ENCODE data around the gene ATRIP. TPM values are rescaled to one million over a fixed set of nuclear protein-coding genes. Genes with fewer than 3 reads are reported as not detected.
A peak's percentile ranks its signal among the peaks of the same experiment; 100 is the strongest.

Gene ATRIP
- total RNA-seq (2013; cell fraction: nucleolus; rRNA removed): 19.6 and 19.8 TPM in 2 replicates
- 14.5 and 15.0 TPM in 2 replicates for total RNA-seq (2014; rRNA removed)
- total RNA-seq (2014; rRNA removed; fragmentation: Illumina TruSeq; extraction: Trizol): 11.5 and 13.4 TPM in 2 replicates
- 13.2 and 13.6 TPM in 2 replicates for total RNA-seq (2021)
- 2.6 TPM for polyA plus RNA-seq (2011; ENCODE audit: low read depth)
- 8.4 and 11.6 TPM in 2 replicates for polyA plus RNA-seq (2011; rRNA removed)
- polyA plus RNA-seq (2011; cell fraction: cytosol; rRNA removed): 10.6 and 12.7 TPM in 2 replicates
- 26.2 and 28.8 TPM in 2 replicates for polyA plus RNA-seq (2011; cell fraction: nucleus; rRNA removed)
- polyA plus RNA-seq (2012): 4.4 and 6.3 TPM in 2 replicates
- polyA plus RNA-seq (2014; fragmentation: Illumina TruSeq; extraction: Trizol): 16.0 and 18.9 TPM in 2 replicates
- polyA plus RNA-seq (2014; fragmentation: Nextera tagmentation; extraction: Ambion mirVana): 1 to 10 TPM; 1.4 to 2.4 TPM
- polyA plus RNA-seq (2014; rRNA removed): 9.7 and 10.3 TPM in 2 replicates
- polyA plus RNA-seq (2016; fragmentation: Nextera tagmentation; extraction: Ambion mirVana): 10 to 100 TPM in 1 of 2 experiments, 1 to 10 TPM in 1; 9.5 to 10.5 TPM
- polyA minus RNA-seq (2011; rRNA and poly(A)+ RNA removed): 14.6 and 17.2 TPM in 2 replicates
- 4.8 and 6.0 TPM in 2 replicates for polyA minus RNA-seq (2011; cell fraction: cytosol; rRNA and poly(A)+ RNA removed)
- polyA minus RNA-seq (2011; cell fraction: nucleus; rRNA and poly(A)+ RNA removed): 11.2 and 18.7 TPM in 2 replicates
- Bru-seq, nascent RNA: percentile 60 among the genes with signal in this experiment
- percentile 54 among the genes with signal in this experiment for BruChase-seq, experiment 1, labeled RNA remaining after a 6-hour chase
- BruChase-seq, experiment 2, labeled RNA remaining after a 2-hour chase: percentile 57 among the genes with signal in this experiment
- long read RNA-seq, experiment 1, full-length matches to known transcripts: 6 of 11 reads
- long read RNA-seq, experiment 1, partial matches to known transcripts: 0 of 11 reads
- long read RNA-seq, experiment 1, other reads (novel, unspliced or antisense): 5 of 11 reads
- long read RNA-seq, experiment 2, partial matches to known transcripts: 8 of 13 reads
- long read RNA-seq, experiment 2, other reads (novel, unspliced or antisense): 5 of 13 reads

GRCh38 chr3:48446425-48447193, at the start of gene ATRIP:
ATRIP (plus strand) TSS chr3:48446737; CDS start chr3:48446846, 109 bp downstream.
- Histone ChIP-seq H3K9ac (ENCODE audit: control insufficient read depth, insufficient read depth, low read length) (peak within 1 kb of the TSS; percentile 87), H3K4me1 (ENCODE audit: control insufficient read depth, insufficient read depth, low read length) (peaks cover 13% of the 10 kb centered on the region), H2AFZ (ENCODE audit: control insufficient read depth, low read depth, low read length) (peak within 1 kb of the TSS; percentile 91), H3K36me3 (ENCODE audit: control insufficient read depth in 2 of 2, insufficient read depth in 2 of 2, low read length in 1 of 2) (peaks cover 0 to 3% of the 10 kb centered on the region in 2 experiments; a peak in 3 of 4 replicates), H3K27ac (ENCODE audit: control insufficient read depth, insufficient read depth) (peak within 1 kb of the TSS; percentile 72), H4K20me1 (ENCODE audit: control insufficient read depth, insufficient read depth) (no peaks in the 10 kb centered on the region), H3K79me2 (ENCODE audit: control insufficient read depth, insufficient read depth, low read length) (peaks cover 35% of the 10 kb centered on the region), H3K9me3 (replicated peaks; ENCODE audit: control insufficient read depth, insufficient read depth, low read length) (no peaks in the 10 kb centered on the region), H3K4me2 (ENCODE audit: control insufficient read depth, insufficient read depth) (peak within 1 kb of the TSS; percentile 75), H3K27me3 (replicated peaks in 1 of 2; ENCODE audit: control insufficient read depth in 2 of 2, insufficient read depth in 2 of 2, low read length in 1 of 2) (no peaks in the 10 kb centered on the region), H3K4me3 (peak within 1 kb of the TSS; percentile 74)
- in situ Hi-C loops (cut with MboI) (no loop called here), intact Hi-C loops (cut with micrococcal nuclease; ENCODE audit: unreplicated experiment) (loop anchor here (5.0 kb wide), 2 partner anchors 61 to 111 kb away; partner anchors contain the start of gene PFKFB4)
- SMC1A ChIA-PET (ENCODE audit: uncharacterized antibody, unreplicated experiment): interaction anchor here (1.0 to 3.3 kb wide), 6 partner anchors 9 to 109 kb away, joined by 3 to 16 read pairs (median 4); no protein-coding TSS in a partner anchor
- ATAC-seq (peak; percentile 96), FAIRE-seq (no peak), DNase-seq (ENCODE audit: low read depth, low spot score) (no peak)
- 2% methylated on average over 87 of the region's 91 CpGs for WGBS (ENCODE audit: insufficient coverage, insufficient replicate concordance, low lambda C conversion rate, missing lambda C conversion rate)
- BruUV-seq (replicated peaks): no TSS peak
- RAD21 ChIA-PET (ENCODE audit: unreplicated experiment): interaction anchor here (0.7 to 2.6 kb wide), 6 partner anchors 11 to 189 kb away, joined by 3 to 20 read pairs (median 6); partner anchors contain the start of genes PFKFB4 and SLC26A6
- CTCF ChIA-PET: interaction anchor here (0.6 to 5.8 kb wide), 9 partner anchors 10 to 116 kb away, joined by 3 to 69 read pairs (median 4); partner anchors contain the start of gene PFKFB4
- POLR2A ChIA-PET: interaction anchor here (0.6 to 2.2 kb wide), 12 partner anchors 9 to 983 kb away, joined by 3 to 9 read pairs (median 4); partner anchors contain the start of genes NICN1, QRICH1 and SLC26A6
- TF ChIP-seq EED (IDR thresholded peaks at IDR 0.05; ENCODE audit: low read depth) (no peak), ZNF384 (IDR thresholded peaks at IDR 0.05; ENCODE audit: borderline replicate concordance, low read depth, low read length) (no peak), TBL1XR1 (IDR thresholded peaks at IDR 0.05; ENCODE audit: low read depth, low read length) (0 out of 2 replicates have a peak, but pooled peaks have one; percentile 20), ETV6 (conservative IDR thresholded peaks at IDR 0.05 in 1 of 2, IDR thresholded peaks at IDR 0.05 in 1 of 2; ENCODE audit: borderline replicate concordance in 1 of 2, low read depth in 1 of 2) (no peak), E4F1 (IDR thresholded peaks at IDR 0.05; ENCODE audit: borderline replicate concordance, partially characterized antibody) (no peak), NR2C1 (IDR thresholded peaks at IDR 0.05) (peak; percentile 43), ZNF207 (IDR thresholded peaks at IDR 0.05; ENCODE audit: borderline replicate concordance) (peak; percentile 81; the same call in 1 of the 2 replicates), JUNB (IDR thresholded peaks at IDR 0.05) (no peak), PRDM15 (CRISPR knock-in tag; IDR thresholded peaks at IDR 0.05) (no peak), SMC3 (IDR thresholded peaks at IDR 0.05; ENCODE audit: borderline replicate concordance, low read length) (no peak)

Data from GM12878 (cell line).